NB4 (cell line): ENCODE results near the gene ASGR1.

Experiments used
- POLR2A ChIP-seq: IDR thresholded peaks from 2 replicates; pipeline ENCODE4 v1.6.1; 2011; ENCODE audit warnings: mild to moderate bottlenecking; ENCODE audit not compliant: insufficient read length; ENCODE audit errors: extremely low read depth
- TF ChIP-seq, protein P1 (sequence below): IDR thresholded peaks from one replicate; pipeline ENCODE4 v1.5.1; 2012; ENCODE audit warnings: low read depth, low read length
- TF ChIP-seq, protein P2 (sequence below): IDR thresholded peaks from 2 replicates; pipeline ENCODE4 v1.6.1; 2011; ENCODE audit warnings: low read depth, low read length

DNA sequence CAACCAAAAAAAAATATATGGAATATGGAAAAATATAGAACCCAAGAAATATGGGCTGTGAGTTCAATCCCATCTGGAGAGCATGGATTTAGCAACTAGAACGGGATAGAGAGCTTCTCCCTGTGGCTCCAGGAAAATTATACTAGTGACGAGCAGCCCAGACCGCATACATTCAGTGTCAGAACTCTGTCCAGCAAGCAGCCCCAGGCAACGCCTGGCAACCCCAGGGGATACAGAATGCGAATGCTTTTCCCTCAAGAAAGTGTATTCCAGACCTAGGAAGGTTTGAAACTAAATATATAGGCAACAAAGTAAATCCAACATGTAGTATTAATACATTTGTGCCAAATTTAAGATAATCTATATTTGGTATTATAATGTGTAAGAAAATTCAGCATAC lies 51.0 kb downstream of the ASGR1 start:
- no peak for TF ChIP-seq POLR2A
- TF ChIP-seq, protein P1, sequence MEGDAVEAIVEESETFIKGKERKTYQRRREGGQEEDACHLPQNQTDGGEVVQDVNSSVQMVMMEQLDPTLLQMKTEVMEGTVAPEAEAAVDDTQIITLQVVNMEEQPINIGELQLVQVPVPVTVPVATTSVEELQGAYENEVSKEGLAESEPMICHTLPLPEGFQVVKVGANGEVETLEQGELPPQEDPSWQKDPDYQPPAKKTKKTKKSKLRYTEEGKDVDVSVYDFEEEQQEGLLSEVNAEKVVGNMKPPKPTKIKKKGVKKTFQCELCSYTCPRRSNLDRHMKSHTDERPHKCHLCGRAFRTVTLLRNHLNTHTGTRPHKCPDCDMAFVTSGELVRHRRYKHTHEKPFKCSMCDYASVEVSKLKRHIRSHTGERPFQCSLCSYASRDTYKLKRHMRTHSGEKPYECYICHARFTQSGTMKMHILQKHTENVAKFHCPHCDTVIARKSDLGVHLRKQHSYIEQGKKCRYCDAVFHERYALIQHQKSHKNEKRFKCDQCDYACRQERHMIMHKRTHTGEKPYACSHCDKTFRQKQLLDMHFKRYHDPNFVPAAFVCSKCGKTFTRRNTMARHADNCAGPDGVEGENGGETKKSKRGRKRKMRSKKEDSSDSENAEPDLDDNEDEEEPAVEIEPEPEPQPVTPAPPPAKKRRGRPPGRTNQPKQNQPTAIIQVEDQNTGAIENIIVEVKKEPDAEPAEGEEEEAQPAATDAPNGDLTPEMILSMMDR, result no peak
- TF ChIP-seq, protein P2, sequence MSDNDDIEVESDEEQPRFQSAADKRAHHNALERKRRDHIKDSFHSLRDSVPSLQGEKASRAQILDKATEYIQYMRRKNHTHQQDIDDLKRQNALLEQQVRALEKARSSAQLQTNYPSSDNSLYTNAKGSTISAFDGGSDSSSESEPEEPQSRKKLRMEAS, result no peak
